Endothelial cell of umbilical vein (primary cell): ENCODE measurements around the gene MCFD2. TPM values are rescaled to one million over a fixed set of nuclear protein-coding genes. Genes with fewer than 3 reads are reported as not detected.

ENCODE experiments used
- BruUV-seq: library from RNA; stranded (reverse); fragments of 400-500 nt; replicated peaks from 2 replicates; lab custom pipeline; 2021; lab: Mats Ljungman, UMichigan
- CTCF ChIA-PET: fragments of 300-600, 350-600 bp; sonication (Branson Sonifier 250); formaldehyde crosslinking; loops from one replicate; lab custom pipeline; 2021; ENCODE audit warnings: antibody characterized with exemption, inconsistent platforms; lab: Charles Lee
- POLR2A ChIA-PET: fragments of 300-600, 350-600 bp; sonication (Branson Sonifier 250); formaldehyde crosslinking; loops from one replicate; lab custom pipeline; 2021; ENCODE audit warnings: antibody characterized with exemption, inconsistent platforms; lab: Charles Lee
- DNase-seq: peaks from one replicate; pipeline ENCODE4 v3.0.0-alpha.2; 2011; ENCODE audit warnings: low read depth, low spot score
- FAIRE-seq: peaks from 2 replicates; lab custom pipeline; 2011; peaks lifted over from hg19 to GRCh38; lab: Jason Lieb, UNC
- H2AFZ ChIP-seq: 2 replicates; pipeline ENCODE4 v1.6.0; 2012; ENCODE audit warnings: low read depth, low read length, control low read depth, inconsistent platforms
- H3K27ac ChIP-seq: 2 replicates; pipeline ENCODE4 v1.5.1; 2011; ENCODE audit warnings: low read depth, mild to moderate bottlenecking, control low read depth, low read length, moderate library complexity; ENCODE audit not compliant: insufficient read depth
- H3K27me3 ChIP-seq, 2 experiments: 2 replicates each; pipeline versions ENCODE4 v1.6.0 to v1.6.1; 2011; ENCODE audit warnings: low read length in 2 of 2, mixed read lengths in 1 of 2; ENCODE audit not compliant: control insufficient read depth in 2 of 2, insufficient read depth in 2 of 2
- H3K36me3 ChIP-seq, 2 experiments: 2 replicates in 1 of 2; 3 replicates in 1 of 2; pipeline ENCODE4 v1.5.1; 2011; ENCODE audit warnings: low read length in 2 of 2, mild to moderate bottlenecking in 1 of 2, moderate library complexity in 1 of 2; ENCODE audit not compliant: control insufficient read depth in 2 of 2, insufficient read depth in 2 of 2; ENCODE audit errors: extremely low read depth in 1 of 2
- H3K4me1 ChIP-seq: 3 replicates; pipeline ENCODE4 v1.5.1; 2011; ENCODE audit warnings: mild to moderate bottlenecking, low read length; ENCODE audit not compliant: control insufficient read depth, insufficient read depth; ENCODE audit errors: extremely low read depth
- H3K4me2 ChIP-seq: 2 replicates; pipeline ENCODE4 v1.6.1; 2011; ENCODE audit warnings: low read length, control low read depth, mixed read lengths; ENCODE audit not compliant: insufficient read depth
- H3K4me3 ChIP-seq, 3 experiments: fragments of 200-600 bp in 1 of 3; sonication (generic), shearing (Covaris generic) in 1 of 3; replicated peaks in 1 of 3; 2 replicates each; pipeline ENCODE4 v1.5.1; 2011 to 2016; ENCODE audit warnings: control low read depth in 3 of 3, low read length in 3 of 3, mild to moderate bottlenecking in 2 of 3, inconsistent platforms in 1 of 3, low read depth in 1 of 3, moderate library complexity in 1 of 3; ENCODE audit not compliant: insufficient read depth in 1 of 3
- H3K79me2 ChIP-seq: 2 replicates; pipeline ENCODE4 v1.6.0; 2012; ENCODE audit warnings: low read length, inconsistent platforms; ENCODE audit not compliant: control insufficient read depth, insufficient read depth
- H3K9ac ChIP-seq: replicated peaks from 2 replicates; pipeline ENCODE3; 2011; ENCODE audit warnings: low read length, control low read depth; ENCODE audit not compliant: insufficient read depth; ENCODE audit errors: extremely low read depth
- H3K9me1 ChIP-seq: replicated peaks from 3 replicates; pipeline ENCODE4 v1.6.0; 2011; ENCODE audit warnings: mild to moderate bottlenecking, low read length; ENCODE audit not compliant: control insufficient read depth, insufficient read depth; ENCODE audit errors: extremely low read depth
- H3K9me3 ChIP-seq: replicated peaks from 2 replicates; pipeline ENCODE4 v1.5.1; 2012; ENCODE audit warnings: low read length, inconsistent platforms; ENCODE audit not compliant: control insufficient read depth, insufficient read depth
- H4K20me1 ChIP-seq: replicated peaks from 2 replicates; pipeline ENCODE3; 2011; ENCODE audit warnings: mild to moderate bottlenecking, low read length; ENCODE audit not compliant: control insufficient read depth, insufficient read depth; ENCODE audit errors: extremely low read depth
- EZH2 ChIP-seq: IDR thresholded peaks from 2 replicates; pipeline ENCODE4 v1.6.1; 2012; ENCODE audit warnings: borderline replicate concordance, low read depth, mild to moderate bottlenecking, moderate library complexity, low read length, inconsistent platforms; ENCODE audit not compliant: severe bottlenecking
- FOS ChIP-seq: IDR thresholded peaks from 2 replicates; pipeline ENCODE4 v1.6.1; 2011; ENCODE audit warnings: mild to moderate bottlenecking, low read length, moderate library complexity, borderline replicate concordance; ENCODE audit not compliant: insufficient read depth
- GATA2 ChIP-seq: IDR thresholded peaks from 2 replicates; pipeline ENCODE4 v1.7.0; 2011; ENCODE audit warnings: low read depth, mild to moderate bottlenecking, moderate library complexity, mixed read lengths, low read length; ENCODE audit not compliant: insufficient read length, insufficient read depth
- JUN ChIP-seq: IDR thresholded peaks from 2 replicates; pipeline ENCODE4 v1.6.1; 2011; ENCODE audit warnings: borderline replicate concordance, low read depth; ENCODE audit not compliant: insufficient read length, insufficient read depth
- MYC ChIP-seq: IDR thresholded peaks from one replicate; pipeline ENCODE4 v1.6.1; 2011; ENCODE audit warnings: mild to moderate bottlenecking, low read depth, low read length
- POLR2A ChIP-seq: IDR thresholded peaks from 2 replicates; pipeline ENCODE4 v1.6.1; 2012; ENCODE audit warnings: low read depth, mild to moderate bottlenecking, control low read depth, low read length
- POLR2AphosphoS5 ChIP-seq: IDR thresholded peaks from 2 replicates; pipeline ENCODE4 v1.6.1; 2012; ENCODE audit warnings: low read depth, mild to moderate bottlenecking, control low read depth, low read length, moderate library complexity; ENCODE audit not compliant: insufficient read depth
- dilution Hi-C: fragments of 300-500 bp; cut with MboI; formaldehyde crosslinking; loops from one replicate; pipeline ENCODE4 v1.15.0; 2019; ENCODE audit warnings: low sequenced_read_pairs; ENCODE audit not compliant: extremely low pct_ligation_motif_present
- intact Hi-C: fragments of 100-400 bp; cut with micrococcal nuclease; formaldehyde crosslinking; loops from one replicate; pipeline ENCODE4 v1.10.0; 2022
- polyA plus RNA-seq, 4 experiments: library from polyadenylated mRNA; depleted of rRNA in 3 of 4; stranded (reverse) in 3 of 4; unstranded in 1 of 4; fragments of >200 nt; gene quantifications; 2 replicates each; pipeline versions ENCODE4 v1.2.1 to v1.2.3, GENCODE V29; 2011 to 2012; ENCODE audit warnings: missing spikeins in 1 of 4
- total RNA-seq: library from RNA; stranded (reverse); gene quantifications from 2 replicates; pipeline ENCODE4 v1.2.3, GENCODE V29; 2021
- TF ChIP-seq, protein P1 (sequence below), 2 donors: IDR thresholded peaks; 1 replicate in 1 of 2; 2 replicates in 1 of 2; pipeline ENCODE4 v1.5.1; 2011; ENCODE audit warnings: low read length in 2 of 2, mild to moderate bottlenecking in 2 of 2, moderate library complexity in 2 of 2, control low read depth in 1 of 2, inconsistent platforms in 1 of 2, low read depth in 1 of 2; ENCODE audit not compliant: insufficient read depth in 1 of 2; ENCODE audit errors: extremely low read depth in 1 of 2
- TF ChIP-seq, protein P2 (sequence below): IDR thresholded peaks from 2 replicates; pipeline ENCODE4 v1.6.1; 2011; ENCODE audit not compliant: insufficient read depth, insufficient read length

MCFD2 gene
- total and polyA plus RNA-seq, 2 donors (not counting 3 experiments of a cell fraction or from before 2014, with no cell fraction given) = 74.8 to 141 TPM

DNA sequence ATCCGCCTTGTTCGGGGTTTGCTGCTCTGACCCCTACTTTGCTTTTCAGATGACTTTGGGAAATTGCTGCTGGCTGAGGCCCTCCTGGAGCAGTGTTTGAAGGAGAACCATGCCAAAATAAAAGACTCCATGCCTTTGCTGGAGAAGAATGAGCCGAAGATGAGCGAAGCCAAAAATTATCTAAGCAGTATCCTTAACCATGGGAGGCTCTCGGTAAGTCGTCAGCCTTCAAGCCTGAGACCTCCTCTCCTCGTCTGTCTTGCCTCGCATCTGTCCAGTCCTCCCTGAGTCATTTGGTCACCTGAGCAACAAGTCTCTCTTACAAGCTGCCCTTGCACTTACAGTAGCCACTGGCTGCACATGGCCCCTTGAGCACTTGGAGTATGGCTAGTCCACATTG is 34.7 kb upstream of the MCFD2 start:
- H3K79me2 ChIP-seq = peaks cover 2% of the 10 kb centered on the region
- no peak overlapping the region for H3K27ac ChIP-seq
- ChIA-PET CTCF (no interaction called here), POLR2A (interaction anchor here (0.6 kb wide), 1 partner anchor 388 kb away, joined by 8 read pairs; no protein-coding TSS in a partner anchor)
- no peaks in the 10 kb centered on the region for H4K20me1 ChIP-seq
- H2AFZ ChIP-seq = no peak overlapping the region
- intact Hi-C loops (no loop called here), dilution Hi-C loops (no loop called here)
- no peaks in the 10 kb centered on the region for H3K9me3 ChIP-seq
- no peaks in the 10 kb centered on the region for H3K27me3 ChIP-seq
- no peaks in the 10 kb centered on the region for H3K36me3 ChIP-seq
- TF ChIP-seq MYC (no peak), POLR2A (no peak), JUN (no peak), EZH2 (no peak), GATA2 (no peak), POLR2AphosphoS5 (no peak), FOS (no peak)
- TF ChIP-seq, protein P1, sequence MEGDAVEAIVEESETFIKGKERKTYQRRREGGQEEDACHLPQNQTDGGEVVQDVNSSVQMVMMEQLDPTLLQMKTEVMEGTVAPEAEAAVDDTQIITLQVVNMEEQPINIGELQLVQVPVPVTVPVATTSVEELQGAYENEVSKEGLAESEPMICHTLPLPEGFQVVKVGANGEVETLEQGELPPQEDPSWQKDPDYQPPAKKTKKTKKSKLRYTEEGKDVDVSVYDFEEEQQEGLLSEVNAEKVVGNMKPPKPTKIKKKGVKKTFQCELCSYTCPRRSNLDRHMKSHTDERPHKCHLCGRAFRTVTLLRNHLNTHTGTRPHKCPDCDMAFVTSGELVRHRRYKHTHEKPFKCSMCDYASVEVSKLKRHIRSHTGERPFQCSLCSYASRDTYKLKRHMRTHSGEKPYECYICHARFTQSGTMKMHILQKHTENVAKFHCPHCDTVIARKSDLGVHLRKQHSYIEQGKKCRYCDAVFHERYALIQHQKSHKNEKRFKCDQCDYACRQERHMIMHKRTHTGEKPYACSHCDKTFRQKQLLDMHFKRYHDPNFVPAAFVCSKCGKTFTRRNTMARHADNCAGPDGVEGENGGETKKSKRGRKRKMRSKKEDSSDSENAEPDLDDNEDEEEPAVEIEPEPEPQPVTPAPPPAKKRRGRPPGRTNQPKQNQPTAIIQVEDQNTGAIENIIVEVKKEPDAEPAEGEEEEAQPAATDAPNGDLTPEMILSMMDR (IDR thresholded peaks at IDR 0.05; ENCODE audit: extremely low read depth in 1 of 2, insufficient read depth in 1 of 2, low read depth in 1 of 2, low read length in 2 of 2) = no peak
- TF ChIP-seq, protein P2, sequence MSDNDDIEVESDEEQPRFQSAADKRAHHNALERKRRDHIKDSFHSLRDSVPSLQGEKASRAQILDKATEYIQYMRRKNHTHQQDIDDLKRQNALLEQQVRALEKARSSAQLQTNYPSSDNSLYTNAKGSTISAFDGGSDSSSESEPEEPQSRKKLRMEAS = no peak
- FAIRE-seq (peak; percentile 38), DNase-seq (no peak)
- H3K9ac ChIP-seq = no peak overlapping the region
- H3K4me1 ChIP-seq = peaks cover 11% of the 10 kb centered on the region
- no peak overlapping the region for H3K4me2 ChIP-seq
- no peak overlapping the region for H3K4me3 ChIP-seq
- H3K9me1 ChIP-seq = no peaks in the 10 kb centered on the region
- BruUV-seq = no TSS peak
